HCT116 (cell line): Measurements from ENCODE around the gene HIVEP3. TPM values are rescaled to one million over a fixed set of nuclear protein-coding genes. Genes with fewer than 3 reads are reported as not detected.

Experiments
- ATAC-seq: fragments of 200-7000 bp; cut with Tn5 transposase; 2 replicates; pipeline ENCODE4 v1.9.1; 2020; ENCODE audit warnings: mild to moderate bottlenecking, moderate library complexity
- BruUV-seq: library from RNA; stranded (reverse); fragments of 400-500 nt; replicated peaks from 2 replicates; lab custom pipeline; 2021; lab: Mats Ljungman, UMichigan
- CTCF ChIA-PET: fragments of 300-600 bp; sonication (Branson Sonifier 250); formaldehyde crosslinking; loops from one replicate; lab custom pipeline; 2021; ENCODE audit warnings: antibody characterized with exemption; lab: Charles Lee
- POLR2A ChIA-PET: fragments of 300-600, 350-600 bp; sonication (Branson Sonifier 250); formaldehyde crosslinking; loops from one replicate; lab custom pipeline; 2021; ENCODE audit warnings: antibody characterized with exemption; lab: Charles Lee
- RAD21 ChIA-PET, 2 experiments: fragments of 300-600 bp; sonication (Branson Sonifier 250); formaldehyde crosslinking; loops; one replicate each; lab custom pipeline; 2023; ENCODE audit warnings: low total read pairs in 2 of 2; ENCODE audit not compliant: uncharacterized antibody in 2 of 2, unreplicated experiment in 2 of 2, low non-redundant PET in 1 of 2; lab: Charles Lee
- DNase-seq: peaks from one replicate; pipeline ENCODE4 v3.0.0-alpha.2; 2010; ENCODE audit warnings: low read depth, low spot score
- H2AFZ ChIP-seq: fragments of 200-600 bp; shearing (Covaris generic), sonication (generic); 2 replicates; pipeline ENCODE4 v1.6.1; 2017; ENCODE audit warnings: low read depth, mixed run types, mixed read lengths, antibody characterized with exemption, low read length; ENCODE audit not compliant: poor library complexity, severe bottlenecking
- H3K27ac ChIP-seq: 2 replicates; pipeline ENCODE4 v1.5.1; 2012; ENCODE audit warnings: low read depth, low read length
- H3K27me3 ChIP-seq: fragments of 200-600 bp; sonication (generic); 2 replicates; pipeline ENCODE4 v1.6.1; 2016; ENCODE audit warnings: mixed run types, low read length, mixed read lengths; ENCODE audit not compliant: insufficient read depth
- H3K36me3 ChIP-seq, 2 experiments: fragments of 200-500 bp in 1 of 2; fragments of 200-600 bp in 1 of 2; sonication (Bioruptor generic) in 1 of 2; sonication (generic) in 1 of 2; 2 replicates each; pipeline versions ENCODE4 v1.5.1 to v1.6.1; 2014 to 2016; ENCODE audit warnings: low read length in 2 of 2, inconsistent platforms in 1 of 2, mixed read lengths in 1 of 2, mixed run types in 1 of 2; ENCODE audit not compliant: insufficient read depth in 2 of 2, control insufficient read depth in 1 of 2
- H3K4me1 ChIP-seq, 2 experiments: fragments of 200-600 bp in 1 of 2; sonication (generic) in 1 of 2; 2 replicates each; pipeline versions ENCODE4 v1.5.1 to v1.6.1; 2012 to 2017; ENCODE audit warnings: low read length in 2 of 2, inconsistent platforms in 1 of 2, mild to moderate bottlenecking in 1 of 2, mixed read lengths in 1 of 2, mixed run types in 1 of 2, moderate library complexity in 1 of 2; ENCODE audit not compliant: insufficient read depth in 2 of 2, control insufficient read depth in 1 of 2
- H3K4me2 ChIP-seq: fragments of 200-600 bp; sonication (generic); 2 replicates; pipeline ENCODE4 v1.6.1; 2017; ENCODE audit warnings: mixed run types, low read length, mixed read lengths
- H3K4me3 ChIP-seq, 2 experiments: fragments of 200-600 bp in 1 of 2; sonication (generic) in 1 of 2; replicated peaks in 1 of 2; 2 replicates each; pipeline ENCODE4 v1.5.1; 2011 to 2016; ENCODE audit warnings: low read length in 2 of 2, control low read depth in 1 of 2, low read depth in 1 of 2, mild to moderate bottlenecking in 1 of 2, mixed read lengths in 1 of 2, mixed run types in 1 of 2
- H3K79me2 ChIP-seq: fragments of 200-600 bp; sonication (generic); 2 replicates; pipeline ENCODE4 v1.6.1; 2017; ENCODE audit warnings: mild to moderate bottlenecking, mixed run types, low read length, moderate library complexity, mixed read lengths; ENCODE audit not compliant: insufficient read depth
- H3K9ac ChIP-seq: fragments of 200-600 bp; sonication (generic); 2 replicates; pipeline ENCODE4 v1.6.1; 2016; ENCODE audit warnings: low read length, mixed read lengths
- H3K9me2 ChIP-seq: fragments of 200-600 bp; sonication (generic), shearing (Covaris generic); 2 replicates; pipeline ENCODE4 v1.6.1; 2017; ENCODE audit warnings: mixed run types, mild to moderate bottlenecking, moderate library complexity; ENCODE audit not compliant: insufficient read depth
- H3K9me3 ChIP-seq, 2 experiments: fragments of 200-500 bp in 1 of 2; fragments of 200-600 bp in 1 of 2; sonication (Bioruptor generic) in 1 of 2; sonication (generic) in 1 of 2; 2 replicates each; pipeline ENCODE4 v1.6.1; 2014 to 2017; ENCODE audit warnings: low read length in 2 of 2, mixed read lengths in 2 of 2, inconsistent platforms in 1 of 2, low read depth in 1 of 2, mild to moderate bottlenecking in 1 of 2, mixed run types in 1 of 2, moderate library complexity in 1 of 2; ENCODE audit not compliant: control insufficient read depth in 1 of 2, insufficient read depth in 1 of 2
- H4K20me1 ChIP-seq: fragments of 200-600 bp; sonication (generic), shearing (Covaris generic); 2 replicates; pipeline ENCODE4 v1.6.1; 2017; ENCODE audit warnings: mixed run types, mild to moderate bottlenecking, moderate library complexity; ENCODE audit not compliant: insufficient read depth
- CBX3 ChIP-seq: IDR thresholded peaks from 2 replicates; pipeline ENCODE4 v1.6.1; 2012; ENCODE audit warnings: low read depth
- CEBPB ChIP-seq: IDR thresholded peaks from 2 replicates; pipeline ENCODE4 v1.6.1; 2012; ENCODE audit warnings: low read depth
- EGR1 ChIP-seq: IDR thresholded peaks from 2 replicates; pipeline ENCODE4 v1.6.1; 2012; ENCODE audit warnings: low read depth
- EZH2phosphoT487 ChIP-seq: fragments of 200-600 bp; IDR thresholded peaks from 2 replicates; pipeline ENCODE4 v1.6.1; 2018; ENCODE audit warnings: antibody characterized with exemption, borderline replicate concordance
- FOSL1 ChIP-seq: IDR thresholded peaks from 2 replicates; pipeline ENCODE4 v1.6.1; 2012; ENCODE audit warnings: low read depth
- POLR2A ChIP-seq: IDR thresholded peaks from 2 replicates; pipeline ENCODE4 v1.7.0; 2011; ENCODE audit warnings: borderline replicate concordance; ENCODE audit not compliant: insufficient read depth, insufficient read length; ENCODE audit errors: extremely low read depth
- SP1 ChIP-seq: IDR thresholded peaks from 2 replicates; pipeline ENCODE4 v1.6.1; 2012; ENCODE audit warnings: low read depth
- YY1 ChIP-seq: IDR thresholded peaks from 2 replicates; pipeline ENCODE4 v1.6.1; 2011; ENCODE audit warnings: low read length, low read depth, moderate library complexity, mild to moderate bottlenecking; ENCODE audit not compliant: insufficient replicate concordance; ENCODE audit errors: extremely low read depth
- ZFX ChIP-seq: fragments of 450-650 bp; IDR thresholded peaks from 2 replicates; pipeline ENCODE4 v1.6.1; 2017
- intact Hi-C: fragments of 100-400 bp; cut with micrococcal nuclease; formaldehyde crosslinking; loops from 2 replicates; pipeline ENCODE4 v1.10.0; 2022
- total RNA-seq: library from RNA; stranded (reverse); gene quantifications from one replicate; pipeline ENCODE4 v1.2.1, GENCODE V29; 2021; ENCODE audit not compliant: unreplicated experiment
- TF ChIP-seq, protein P1 (sequence below): IDR thresholded peaks from 2 replicates; pipeline ENCODE4 v1.6.1; 2012
- TF ChIP-seq, protein P2 (sequence below), 3 experiments: fragments of 200-600 bp in 1 of 3; sonication (generic) in 1 of 3; IDR thresholded peaks in 2 of 3; conservative IDR thresholded peaks in 1 of 3; 2 replicates each; pipeline ENCODE4 v1.5.1; 2012 to 2017; ENCODE audit warnings: low read depth in 2 of 3, low read length in 2 of 3, antibody characterized with exemption in 1 of 3, borderline replicate concordance in 1 of 3, control low read depth in 1 of 3, mild to moderate bottlenecking in 1 of 3, mixed read lengths in 1 of 3, mixed run types in 1 of 3, moderate library complexity in 1 of 3; ENCODE audit not compliant: insufficient read depth in 1 of 3

HIVEP3 gene
- total RNA-seq, 1 experiment from 2014 or later, result 7.1 TPM

GRCh38 chr1:41618066-41618825 is 300.5 kb downstream of the HIVEP3 start:
- TF ChIP-seq ZFX, result no peak
- TF ChIP-seq, protein P1, sequence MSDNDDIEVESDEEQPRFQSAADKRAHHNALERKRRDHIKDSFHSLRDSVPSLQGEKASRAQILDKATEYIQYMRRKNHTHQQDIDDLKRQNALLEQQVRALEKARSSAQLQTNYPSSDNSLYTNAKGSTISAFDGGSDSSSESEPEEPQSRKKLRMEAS, result no peak
- TF ChIP-seq CBX3, result no peak
- no peak for TF ChIP-seq CEBPB
- no peak for TF ChIP-seq POLR2A
- no peak for TF ChIP-seq SP1
- TF ChIP-seq EZH2phosphoT487, result no peak
- TF ChIP-seq YY1, result no peak
- TF ChIP-seq FOSL1, result no peak
- no peak for TF ChIP-seq EGR1
- TF ChIP-seq, all 23 proteins: peak for 0
- CTCF ChIA-PET, result no interaction called here
- BruUV-seq, result no TSS peak

GRCh38 chr1:41617336-41617735 is 301.4 kb downstream of the HIVEP3 start:
- RAD21 ChIA-PET, result no interaction called here
- no peak for TF ChIP-seq ZFX
- TF ChIP-seq, protein P2, sequence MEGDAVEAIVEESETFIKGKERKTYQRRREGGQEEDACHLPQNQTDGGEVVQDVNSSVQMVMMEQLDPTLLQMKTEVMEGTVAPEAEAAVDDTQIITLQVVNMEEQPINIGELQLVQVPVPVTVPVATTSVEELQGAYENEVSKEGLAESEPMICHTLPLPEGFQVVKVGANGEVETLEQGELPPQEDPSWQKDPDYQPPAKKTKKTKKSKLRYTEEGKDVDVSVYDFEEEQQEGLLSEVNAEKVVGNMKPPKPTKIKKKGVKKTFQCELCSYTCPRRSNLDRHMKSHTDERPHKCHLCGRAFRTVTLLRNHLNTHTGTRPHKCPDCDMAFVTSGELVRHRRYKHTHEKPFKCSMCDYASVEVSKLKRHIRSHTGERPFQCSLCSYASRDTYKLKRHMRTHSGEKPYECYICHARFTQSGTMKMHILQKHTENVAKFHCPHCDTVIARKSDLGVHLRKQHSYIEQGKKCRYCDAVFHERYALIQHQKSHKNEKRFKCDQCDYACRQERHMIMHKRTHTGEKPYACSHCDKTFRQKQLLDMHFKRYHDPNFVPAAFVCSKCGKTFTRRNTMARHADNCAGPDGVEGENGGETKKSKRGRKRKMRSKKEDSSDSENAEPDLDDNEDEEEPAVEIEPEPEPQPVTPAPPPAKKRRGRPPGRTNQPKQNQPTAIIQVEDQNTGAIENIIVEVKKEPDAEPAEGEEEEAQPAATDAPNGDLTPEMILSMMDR (IDR thresholded peaks at IDR 0.05 in 2 of 3, conservative IDR thresholded peaks at IDR 0.05 in 1 of 3; ENCODE audit: borderline replicate concordance in 1 of 3, insufficient read depth in 1 of 3, low read depth in 2 of 3, low read length in 2 of 3), result no peak
- TF ChIP-seq EGR1, result no peak

More at GRCh38 chr1:41618066-41618825, 300.5 kb downstream of the HIVEP3 start:
- RAD21 ChIA-PET, result no interaction called here
- ATAC-seq (no peak), DNase-seq (no peak)
- intact Hi-C loops, result no loop called here
- Histone ChIP-seq H3K4me1 (peaks cover 3 to 4% of the 10 kb centered on the region in 2 experiments; a peak in 2 of 4 replicates), H4K20me1 (no peaks in the 10 kb centered on the region), H3K4me2 (no peak overlapping the region), H3K9me2 (no peaks in the 10 kb centered on the region), H3K4me3 (no peak overlapping the region), H3K9ac (no peak overlapping the region), H3K9me3 (no peaks in the 10 kb centered on the region), H3K27ac (no peak overlapping the region), H3K36me3 (no peaks in the 10 kb centered on the region), H3K27me3 (no peaks in the 10 kb centered on the region), H2AFZ (no peak overlapping the region), H3K79me2 (no peaks in the 10 kb centered on the region)
- POLR2A ChIA-PET, result no interaction called here

More at GRCh38 chr1:41617336-41617735, 301.4 kb downstream of the HIVEP3 start:
- ChIA-PET POLR2A (no interaction called here), CTCF (no interaction called here)
- Histone ChIP-seq H3K4me1 (no peaks in the 10 kb centered on the region), H4K20me1 (no peaks in the 10 kb centered on the region), H2AFZ (no peak overlapping the region), H3K36me3 (no peaks in the 10 kb centered on the region), H3K27ac (no peak overlapping the region), H3K9ac (no peak overlapping the region), H3K4me3 (no peak overlapping the region), H3K79me2 (no peaks in the 10 kb centered on the region), H3K4me2 (no peak overlapping the region), H3K9me3 (no peaks in the 10 kb centered on the region), H3K27me3 (no peaks in the 10 kb centered on the region), H3K9me2 (no peaks in the 10 kb centered on the region)
- intact Hi-C loops, result no loop called here
- ATAC-seq (no peak), DNase-seq (no peak)
- BruUV-seq, result no TSS peak
